ENCODE data around the gene IREB2.

Gene IREB2

GRCh38 chr15:78411061-78411460, 27.0 kb upstream of the IREB2 start:
- no peak for ATAC-seq
- TF ChIP-seq PPARA (CRISPR knock-in tag; IDR thresholded peaks at IDR 0.05; ENCODE audit: borderline replicate concordance) (no peak), TOX (CRISPR knock-in tag; IDR thresholded peaks at IDR 0.05; ENCODE audit: borderline replicate concordance) (no peak), CSRNP3 (CRISPR knock-in tag; IDR thresholded peaks at IDR 0.05) (no peak), PATZ1 (CRISPR knock-in tag; IDR thresholded peaks at IDR 0.05; ENCODE audit: borderline replicate concordance) (no peak)

GRCh38 chr15:78414621-78415250, 23.3 kb upstream of the IREB2 start:
- no peak for TF ChIP-seq ZNF565 (CRISPR knock-in tag; conservative IDR thresholded peaks at IDR 0.05; ENCODE audit: low read depth)
- no peak for TF ChIP-seq ZFP30 (CRISPR knock-in tag; IDR thresholded peaks at IDR 0.05)
- TF ChIP-seq CREB5 (CRISPR knock-in tag; IDR thresholded peaks at IDR 0.05; ENCODE audit: low read depth): no peak
- TF ChIP-seq TOX (CRISPR knock-in tag; IDR thresholded peaks at IDR 0.05; ENCODE audit: borderline replicate concordance): no peak
- no peak for TF ChIP-seq CSDC2 (CRISPR knock-in tag; IDR thresholded peaks at IDR 0.05)
- no peak for TF ChIP-seq TCF4 (CRISPR knock-in tag; IDR thresholded peaks at IDR 0.05; ENCODE audit: borderline replicate concordance)
- no peak for TF ChIP-seq BACH2 (CRISPR knock-in tag; IDR thresholded peaks at IDR 0.05; ENCODE audit: borderline replicate concordance)
- TF ChIP-seq ISL1 (CRISPR knock-in tag; IDR thresholded peaks at IDR 0.05): no peak
- TF ChIP-seq POU6F1 (CRISPR knock-in tag; IDR thresholded peaks at IDR 0.05; ENCODE audit: borderline replicate concordance, low read depth): no peak
- TF ChIP-seq OSR1 (CRISPR knock-in tag; IDR thresholded peaks at IDR 0.05): no peak
- TF ChIP-seq ARNTL (CRISPR knock-in tag; IDR thresholded peaks at IDR 0.05; ENCODE audit: borderline replicate concordance, low read depth): no peak
- no peak for ATAC-seq

- ATAC-seq: peak; percentile 88
- no peak for TF ChIP-seq ZC3H10 (CRISPR knock-in tag; IDR thresholded peaks at IDR 0.05)
- TF ChIP-seq ZFP30 (CRISPR knock-in tag; IDR thresholded peaks at IDR 0.05): no peak
- TF ChIP-seq GLIS3 (CRISPR knock-in tag; IDR thresholded peaks at IDR 0.05): no peak
- no peak for TF ChIP-seq CREB5 (CRISPR knock-in tag; IDR thresholded peaks at IDR 0.05; ENCODE audit: low read depth)
- TF ChIP-seq ZFP3 (CRISPR knock-in tag; IDR thresholded peaks at IDR 0.05): no peak
- TF ChIP-seq TSHZ2 (CRISPR knock-in tag; IDR thresholded peaks at IDR 0.05): no peak
- TF ChIP-seq BACH2 (CRISPR knock-in tag; IDR thresholded peaks at IDR 0.05; ENCODE audit: borderline replicate concordance): no peak
- no peak for TF ChIP-seq TOX (CRISPR knock-in tag; IDR thresholded peaks at IDR 0.05; ENCODE audit: borderline replicate concordance)
- TF ChIP-seq ZNF70 (CRISPR knock-in tag; IDR thresholded peaks at IDR 0.05): no peak
- no peak for TF ChIP-seq ESRRG (CRISPR knock-in tag; IDR thresholded peaks at IDR 0.05)
- TF ChIP-seq POU6F1 (CRISPR knock-in tag; IDR thresholded peaks at IDR 0.05; ENCODE audit: borderline replicate concordance, low read depth): no peak
- no peak for TF ChIP-seq ZNF565 (CRISPR knock-in tag; conservative IDR thresholded peaks at IDR 0.05; ENCODE audit: low read depth)
- no peak for TF ChIP-seq CSRNP3 (CRISPR knock-in tag; IDR thresholded peaks at IDR 0.05)
- TF ChIP-seq ZNF8 (CRISPR knock-in tag; IDR thresholded peaks at IDR 0.05): no peak
Observed at GRCh38 chr15:78415284-78415683, 22.7 kb upstream of the IREB2 start.
